ENCODE results near the gene ATP10A.

- no peak for TF ChIP-seq CTCF (IDR thresholded peaks at IDR 0.05)
- no peak for TF ChIP-seq POLR2A (IDR thresholded peaks at IDR 0.05)
Observed at GRCh38 chr15:25635191-25635590, 227.9 kb downstream of the ATP10A start.
